Measurements from ENCODE around the gene TMED4.

DNA sequence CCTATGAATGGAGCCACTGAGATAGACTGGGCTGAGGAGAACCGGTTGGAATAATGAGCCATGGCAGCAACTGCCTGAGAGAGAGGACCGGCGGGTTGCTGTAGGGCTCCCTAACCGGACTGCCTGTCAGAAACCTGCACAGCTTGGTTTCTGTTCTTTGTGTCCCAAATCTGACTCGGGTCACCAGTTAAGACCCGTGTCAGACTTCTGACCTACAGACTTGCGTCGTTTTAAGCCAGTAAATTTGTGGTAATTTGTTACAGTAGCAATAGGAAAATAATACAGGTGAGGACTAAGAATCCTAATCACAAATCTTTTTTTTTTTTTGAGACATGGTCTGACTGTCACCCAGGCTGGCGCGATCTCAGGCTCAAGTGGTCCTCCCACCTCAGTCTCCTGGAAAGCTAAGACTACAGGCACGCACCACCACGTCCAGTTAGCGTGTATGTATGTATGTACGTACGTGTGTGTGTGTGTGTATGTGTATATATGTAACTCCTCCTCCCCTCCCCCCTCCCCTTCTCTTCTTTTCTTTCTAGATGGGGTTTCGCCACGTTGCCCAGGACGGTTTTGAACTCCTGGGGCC is 7.7 kb downstream of the TMED4 start:
- TF ChIP-seq CTCF (conservative IDR thresholded peaks at IDR 0.05; ENCODE audit: low read depth in 2 of 2) = no peak
- no peak for TF ChIP-seq POLR2AphosphoS5 (IDR thresholded peaks at IDR 0.05; ENCODE audit: low read depth)
- TF ChIP-seq CREB1 (CRISPR knock-in tag; IDR thresholded peaks at IDR 0.05; ENCODE audit: low read depth) = no peak
- no peak for TF ChIP-seq STAT1 (IDR thresholded peaks at IDR 0.05; ENCODE audit: unreplicated experiment)
- TF ChIP-seq JUNB (IDR thresholded peaks at IDR 0.05; ENCODE audit: unreplicated experiment) = no peak
- TF ChIP-seq ETS1 (IDR thresholded peaks at IDR 0.05) = no peak
- no peak for TF ChIP-seq REST (IDR thresholded peaks at IDR 0.05; ENCODE audit: unreplicated experiment)
- TF ChIP-seq EZH2 (IDR thresholded peaks at IDR 0.05; ENCODE audit: low read depth, unreplicated experiment) = no peak
- TF ChIP-seq EZH2phosphoT487 (IDR thresholded peaks at IDR 0.05; ENCODE audit: unreplicated experiment) = no peak
- TF ChIP-seq ZNF331 (CRISPR knock-in tag; IDR thresholded peaks at IDR 0.05; ENCODE audit: low read depth) = no peak
- no peak for TF ChIP-seq ZNF114 (CRISPR knock-in tag; IDR thresholded peaks at IDR 0.05)
- TF ChIP-seq NANOG (IDR thresholded peaks at IDR 0.05; ENCODE audit: borderline replicate concordance) = no peak
- TF ChIP-seq, protein P1, sequence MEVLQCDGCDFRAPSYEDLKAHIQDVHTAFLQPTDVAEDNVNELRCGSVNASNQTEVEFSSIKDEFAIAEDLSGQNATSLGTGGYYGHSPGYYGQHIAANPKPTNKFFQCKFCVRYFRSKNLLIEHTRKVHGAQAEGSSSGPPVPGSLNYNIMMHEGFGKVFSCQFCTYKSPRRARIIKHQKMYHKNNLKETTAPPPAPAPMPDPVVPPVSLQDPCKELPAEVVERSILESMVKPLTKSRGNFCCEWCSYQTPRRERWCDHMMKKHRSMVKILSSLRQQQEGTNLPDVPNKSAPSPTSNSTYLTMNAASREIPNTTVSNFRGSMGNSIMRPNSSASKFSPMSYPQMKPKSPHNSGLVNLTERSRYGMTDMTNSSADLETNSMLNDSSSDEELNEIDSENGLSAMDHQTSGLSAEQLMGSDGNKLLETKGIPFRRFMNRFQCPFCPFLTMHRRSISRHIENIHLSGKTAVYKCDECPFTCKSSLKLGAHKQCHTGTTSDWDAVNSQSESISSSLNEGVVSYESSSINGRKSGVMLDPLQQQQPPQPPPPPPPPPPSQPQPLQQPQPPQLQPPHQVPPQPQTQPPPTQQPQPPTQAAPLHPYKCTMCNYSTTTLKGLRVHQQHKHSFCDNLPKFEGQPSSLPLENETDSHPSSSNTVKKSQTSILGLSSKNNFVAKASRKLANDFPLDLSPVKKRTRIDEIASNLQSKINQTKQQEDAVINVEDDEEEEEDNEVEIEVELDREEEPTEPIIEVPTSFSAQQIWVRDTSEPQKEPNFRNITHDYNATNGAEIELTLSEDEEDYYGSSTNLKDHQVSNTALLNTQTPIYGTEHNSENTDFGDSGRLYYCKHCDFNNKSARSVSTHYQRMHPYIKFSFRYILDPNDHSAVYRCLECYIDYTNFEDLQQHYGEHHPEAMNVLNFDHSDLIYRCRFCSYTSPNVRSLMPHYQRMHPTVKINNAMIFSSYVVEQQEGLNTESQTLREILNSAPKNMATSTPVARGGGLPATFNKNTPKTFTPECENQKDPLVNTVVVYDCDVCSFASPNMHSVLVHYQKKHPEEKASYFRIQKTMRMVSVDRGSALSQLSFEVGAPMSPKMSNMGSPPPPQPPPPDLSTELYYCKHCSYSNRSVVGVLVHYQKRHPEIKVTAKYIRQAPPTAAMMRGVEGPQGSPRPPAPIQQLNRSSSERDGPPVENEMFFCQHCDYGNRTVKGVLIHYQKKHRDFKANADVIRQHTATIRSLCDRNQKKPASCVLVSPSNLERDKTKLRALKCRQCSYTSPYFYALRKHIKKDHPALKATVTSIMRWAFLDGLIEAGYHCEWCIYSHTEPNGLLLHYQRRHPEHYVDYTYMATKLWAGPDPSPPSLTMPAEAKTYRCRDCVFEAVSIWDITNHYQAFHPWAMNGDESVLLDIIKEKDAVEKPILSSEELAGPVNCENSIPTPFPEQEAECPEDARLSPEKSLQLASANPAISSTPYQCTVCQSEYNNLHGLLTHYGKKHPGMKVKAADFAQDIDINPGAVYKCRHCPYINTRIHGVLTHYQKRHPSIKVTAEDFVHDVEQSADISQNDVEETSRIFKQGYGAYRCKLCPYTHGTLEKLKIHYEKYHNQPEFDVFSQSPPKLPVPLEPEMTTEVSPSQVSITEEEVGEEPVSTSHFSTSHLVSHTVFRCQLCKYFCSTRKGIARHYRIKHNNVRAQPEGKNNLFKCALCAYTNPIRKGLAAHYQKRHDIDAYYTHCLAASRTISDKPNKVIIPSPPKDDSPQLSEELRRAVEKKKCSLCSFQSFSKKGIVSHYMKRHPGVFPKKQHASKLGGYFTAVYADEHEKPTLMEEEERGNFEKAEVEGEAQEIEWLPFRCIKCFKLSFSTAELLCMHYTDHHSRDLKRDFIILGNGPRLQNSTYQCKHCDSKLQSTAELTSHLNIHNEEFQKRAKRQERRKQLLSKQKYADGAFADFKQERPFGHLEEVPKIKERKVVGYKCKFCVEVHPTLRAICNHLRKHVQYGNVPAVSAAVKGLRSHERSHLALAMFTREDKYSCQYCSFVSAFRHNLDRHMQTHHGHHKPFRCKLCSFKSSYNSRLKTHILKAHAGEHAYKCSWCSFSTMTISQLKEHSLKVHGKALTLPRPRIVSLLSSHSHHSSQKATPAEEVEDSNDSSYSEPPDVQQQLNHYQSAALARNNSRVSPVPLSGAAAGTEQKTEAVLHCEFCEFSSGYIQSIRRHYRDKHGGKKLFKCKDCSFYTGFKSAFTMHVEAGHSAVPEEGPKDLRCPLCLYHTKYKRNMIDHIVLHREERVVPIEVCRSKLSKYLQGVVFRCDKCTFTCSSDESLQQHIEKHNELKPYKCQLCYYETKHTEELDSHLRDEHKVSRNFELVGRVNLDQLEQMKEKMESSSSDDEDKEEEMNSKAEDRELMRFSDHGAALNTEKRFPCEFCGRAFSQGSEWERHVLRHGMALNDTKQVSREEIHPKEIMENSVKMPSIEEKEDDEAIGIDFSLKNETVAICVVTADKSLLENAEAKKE (CRISPR knock-in tag; IDR thresholded peaks at IDR 0.05) = no peak
